Measurements from ENCODE around the gene CYP19A1.

DNA sequence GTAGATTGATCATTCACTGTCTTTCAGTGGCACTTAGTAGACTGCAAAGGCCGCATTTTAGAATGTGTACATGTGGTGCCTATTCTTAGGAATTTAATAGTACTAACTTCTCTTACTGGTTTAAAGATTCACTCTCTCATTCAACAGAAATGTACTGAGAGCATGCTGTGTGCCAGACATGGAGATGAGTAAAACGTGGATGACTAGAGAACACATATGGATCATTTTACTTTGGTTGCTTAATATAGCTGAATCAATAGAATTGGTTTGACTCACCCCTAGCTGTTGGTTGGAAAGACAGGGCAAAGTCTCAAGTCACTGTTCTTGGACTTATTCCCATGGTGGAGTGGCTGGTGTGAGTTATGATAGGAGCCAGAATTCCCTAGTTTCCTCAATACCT, 134.6 kb downstream of the CYP19A1 start:
- TF ChIP-seq, protein P1, sequence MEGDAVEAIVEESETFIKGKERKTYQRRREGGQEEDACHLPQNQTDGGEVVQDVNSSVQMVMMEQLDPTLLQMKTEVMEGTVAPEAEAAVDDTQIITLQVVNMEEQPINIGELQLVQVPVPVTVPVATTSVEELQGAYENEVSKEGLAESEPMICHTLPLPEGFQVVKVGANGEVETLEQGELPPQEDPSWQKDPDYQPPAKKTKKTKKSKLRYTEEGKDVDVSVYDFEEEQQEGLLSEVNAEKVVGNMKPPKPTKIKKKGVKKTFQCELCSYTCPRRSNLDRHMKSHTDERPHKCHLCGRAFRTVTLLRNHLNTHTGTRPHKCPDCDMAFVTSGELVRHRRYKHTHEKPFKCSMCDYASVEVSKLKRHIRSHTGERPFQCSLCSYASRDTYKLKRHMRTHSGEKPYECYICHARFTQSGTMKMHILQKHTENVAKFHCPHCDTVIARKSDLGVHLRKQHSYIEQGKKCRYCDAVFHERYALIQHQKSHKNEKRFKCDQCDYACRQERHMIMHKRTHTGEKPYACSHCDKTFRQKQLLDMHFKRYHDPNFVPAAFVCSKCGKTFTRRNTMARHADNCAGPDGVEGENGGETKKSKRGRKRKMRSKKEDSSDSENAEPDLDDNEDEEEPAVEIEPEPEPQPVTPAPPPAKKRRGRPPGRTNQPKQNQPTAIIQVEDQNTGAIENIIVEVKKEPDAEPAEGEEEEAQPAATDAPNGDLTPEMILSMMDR (IDR thresholded peaks at IDR 0.05), result no peak
- no peak for TF ChIP-seq EZH2 (IDR thresholded peaks at IDR 0.05; ENCODE audit: borderline replicate concordance, insufficient read depth, low read depth, low read length, poor library complexity, severe bottlenecking)
